C1 segment of cervical spinal cord (tissue), 14 donors: ENCODE measurements around the gene TCFL5.
A peak's percentile ranks its signal among the peaks of the same experiment; 100 is the strongest.

Experiments
- DNase-seq, 14 donors: peaks; one replicate each; lab custom pipeline; 2025; lab: John Stamatoyannopoulos, UW

TCFL5 gene

GRCh38 chr20:62835931-62836861 is 25.4 kb downstream of the TCFL5 start:
- no peak for DNase-seq

GRCh38 chr20:62834967-62835730 is 26.5 kb downstream of the TCFL5 start:
- DNase-seq = no peak

- no peak for DNase-seq
Observed at GRCh38 chr20:62832951-62833391, 28.7 kb downstream of the TCFL5 start.

GRCh38 chr20:62832212-62832922 is 29.3 kb downstream of the TCFL5 start:
- DNase-seq = peak in 3 of 14 donors; percentile 14 to 40 (median 23)

- no peak for DNase-seq
Observed at GRCh38 chr20:62831854-62832211, 29.8 kb downstream of the TCFL5 start.

DNA sequence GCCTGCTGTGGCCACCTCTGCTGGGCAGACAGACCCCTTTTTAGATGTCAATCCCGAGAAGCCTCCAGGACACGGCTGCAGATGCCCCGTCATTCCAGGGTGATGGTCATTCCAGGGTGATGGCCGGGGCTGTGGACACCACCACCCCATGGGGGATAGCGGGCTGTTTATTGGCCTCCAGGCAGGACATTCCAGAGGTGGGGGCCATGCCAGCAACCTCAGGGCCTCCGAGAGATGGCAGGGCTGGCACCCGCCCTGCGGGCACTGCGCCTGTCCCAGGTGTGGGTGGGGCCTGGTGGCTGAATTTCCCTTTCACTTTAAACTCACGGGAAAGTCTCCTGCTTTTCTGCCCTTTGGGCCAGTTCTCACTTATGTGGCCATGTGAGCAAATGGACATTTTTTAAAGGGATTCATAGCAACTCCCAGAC is 30.2 kb downstream of the TCFL5 start:
- DNase-seq = no peak

GRCh38 chr20:62830821-62831220 is 30.8 kb downstream of the TCFL5 start:
- DNase-seq = no peak

DNA sequence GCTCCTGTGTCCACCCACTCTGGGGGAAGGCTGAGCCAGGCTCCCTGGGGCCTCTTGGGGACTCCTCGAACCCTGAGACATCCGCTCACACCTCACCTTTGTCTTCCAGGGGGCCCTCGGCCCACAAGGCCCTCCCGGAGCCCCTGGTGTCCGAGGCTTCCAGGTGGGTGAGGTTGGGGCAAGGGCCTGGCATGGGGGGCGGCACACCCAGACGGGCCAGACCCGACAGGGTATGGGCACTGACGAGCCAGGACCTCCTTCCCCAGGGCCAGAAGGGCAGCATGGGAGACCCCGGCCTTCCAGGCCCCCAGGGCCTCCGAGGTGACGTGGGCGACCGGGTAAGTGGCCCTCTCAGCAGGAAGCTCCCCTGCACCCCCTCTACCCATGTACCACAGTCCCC is 31.4 kb downstream of the TCFL5 start:
- DNase-seq = no peak

- DNase-seq = no peak
Observed at GRCh38 chr20:62829231-62830230, 32.1 kb downstream of the TCFL5 start.

- DNase-seq = no peak
Observed at GRCh38 chr20:62828511-62829230, 33.0 kb downstream of the TCFL5 start.

GRCh38 chr20:62828051-62828450 is 33.6 kb downstream of the TCFL5 start:
- DNase-seq = no peak

DNA sequence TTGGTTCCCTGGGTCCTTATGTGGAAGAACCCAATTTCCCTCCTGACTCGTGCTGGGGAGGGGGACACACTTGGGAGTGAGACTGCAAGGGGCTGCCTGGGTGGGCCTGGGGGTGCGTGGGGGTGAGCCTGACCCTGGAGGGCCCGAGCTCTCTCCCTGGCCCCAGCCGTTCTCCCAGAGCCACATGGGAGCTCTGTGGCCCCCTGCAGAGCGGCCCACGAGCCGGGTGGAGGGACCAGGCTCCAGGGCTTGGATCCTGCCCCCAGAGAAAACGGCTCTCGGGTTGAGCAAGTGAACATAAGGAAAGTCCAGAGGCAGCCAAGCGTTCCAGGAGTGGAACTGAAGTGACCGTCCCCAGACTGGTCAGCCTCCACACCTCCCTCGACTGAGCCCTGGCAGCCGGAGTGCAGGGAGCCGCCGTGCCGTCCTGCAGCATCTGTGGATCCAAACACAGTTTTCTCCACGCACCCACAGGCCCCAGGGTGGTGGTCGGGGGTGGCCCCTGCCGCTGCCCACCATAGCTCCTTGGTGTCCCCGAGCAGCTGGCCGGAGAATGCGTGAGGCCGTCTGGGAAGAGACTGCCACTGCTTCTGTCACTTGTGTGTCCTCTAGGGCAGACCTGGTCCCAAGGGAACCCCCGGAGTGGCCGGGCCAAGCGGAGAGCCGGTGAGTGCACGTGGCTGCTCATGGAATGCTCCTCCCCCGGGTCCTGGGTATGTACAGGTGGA is 34.1 kb downstream of the TCFL5 start:
- no peak for DNase-seq

DNA sequence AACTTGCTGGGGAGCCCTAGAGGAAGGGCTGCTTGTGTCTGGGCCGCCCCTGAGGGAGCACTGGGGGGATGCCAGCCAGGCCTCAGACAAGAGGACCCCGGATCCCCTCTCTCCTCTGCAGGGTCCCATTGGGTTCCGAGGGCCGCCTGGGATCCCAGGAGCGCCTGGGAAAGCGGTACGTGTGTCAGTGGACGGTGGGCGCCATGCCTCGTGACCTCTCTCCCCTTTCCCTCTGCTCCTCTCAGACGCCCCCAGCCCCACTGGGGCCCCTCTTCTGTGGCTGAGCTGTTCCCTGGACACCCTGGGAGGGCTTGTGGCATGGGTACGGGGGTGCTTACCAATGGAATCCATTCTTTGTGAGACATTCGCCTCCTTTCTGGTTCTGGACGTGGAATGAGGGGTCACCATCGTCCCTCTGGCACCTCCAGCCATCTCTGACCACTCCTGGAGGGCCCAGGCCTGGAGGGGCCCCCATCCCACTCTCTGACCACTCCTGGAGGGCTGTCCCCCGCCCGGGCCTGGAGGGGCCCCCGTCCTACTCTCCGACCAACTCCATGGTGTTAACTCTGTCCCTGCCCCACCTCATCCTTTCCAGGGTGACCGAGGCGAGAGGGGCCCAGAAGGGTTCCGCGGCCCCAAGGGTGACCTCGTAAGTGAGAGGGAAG is 34.8 kb downstream of the TCFL5 start:
- no peak for DNase-seq

- no peak for DNase-seq
Observed at GRCh38 chr20:62825986-62826645, 35.5 kb downstream of the TCFL5 start.

DNA sequence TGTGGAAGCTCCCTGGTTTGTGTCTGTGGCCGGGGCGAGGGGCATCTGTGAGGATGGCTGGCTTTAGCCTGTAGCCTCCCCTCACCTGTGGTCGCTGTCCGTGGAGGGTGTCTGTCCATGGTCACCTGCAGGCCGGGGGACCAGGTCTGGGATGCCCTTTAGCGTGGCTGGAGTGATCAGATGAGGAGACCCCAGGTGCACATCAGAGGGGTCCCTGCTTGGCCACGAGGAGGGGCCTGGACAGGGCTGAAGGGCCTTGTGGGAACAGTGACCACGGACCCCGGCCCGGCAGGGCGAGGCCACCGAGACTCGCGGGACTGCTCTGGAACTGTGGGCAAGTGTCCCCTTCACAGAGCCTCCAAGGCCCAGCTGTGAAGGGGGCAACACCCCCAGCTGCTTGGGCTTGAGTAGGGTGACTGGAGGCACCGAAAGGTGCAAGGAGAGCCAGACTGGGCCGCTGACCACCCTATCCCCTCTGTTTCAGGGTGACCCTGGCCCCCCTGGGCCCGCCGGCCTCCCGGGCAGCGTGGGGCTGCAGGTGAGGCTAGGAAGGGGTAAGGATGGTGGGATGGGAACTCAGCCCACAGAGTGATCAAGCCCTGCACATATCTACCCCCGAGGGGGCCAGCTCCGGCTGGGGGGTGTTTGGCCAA is 36.2 kb downstream of the TCFL5 start:
- DNase-seq = no peak

- no peak for DNase-seq
Observed at GRCh38 chr20:62824476-62825332, 36.9 kb downstream of the TCFL5 start.
